IMR-90 (cell line): ENCODE data around the gene KRTAP4-1.

Experiments used
- MXI1 ChIP-seq: IDR thresholded peaks from 2 replicates; pipeline ENCODE4 v1.6.1; 2012; ENCODE audit warnings: low read depth, mild to moderate bottlenecking, low read length, moderate library complexity, borderline replicate concordance
- RAD21 ChIP-seq: IDR thresholded peaks from 2 replicates; pipeline ENCODE4 v1.6.1; 2012; ENCODE audit warnings: low read length, improper control_type of control experiment
- SMC3 ChIP-seq: fragments of 150-350 bp; IDR thresholded peaks from 2 replicates; pipeline ENCODE4 v1.6.1; 2016; ENCODE audit warnings: low read depth, mild to moderate bottlenecking, antibody characterized with exemption, low read length, moderate library complexity

DNA sequence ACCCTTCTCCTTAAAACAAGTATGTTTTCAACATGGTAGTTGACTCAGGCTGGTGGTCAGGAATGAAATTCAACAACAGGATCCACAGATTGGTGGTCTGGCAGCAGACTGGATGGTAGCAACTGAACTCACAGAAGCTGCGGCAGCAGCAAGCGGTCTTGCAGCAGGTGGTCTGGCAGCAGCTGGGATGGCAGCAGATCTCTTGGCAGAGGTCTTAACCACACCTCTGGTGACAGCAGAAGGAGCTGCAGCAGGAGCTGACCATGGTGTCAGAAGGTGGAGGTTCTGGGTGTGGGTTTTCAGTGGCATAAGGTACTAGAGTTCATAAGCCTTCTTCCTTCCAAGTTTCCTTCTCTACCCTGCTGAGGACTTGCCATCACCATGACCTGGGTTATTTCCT lies 2.2 kb upstream of the KRTAP4-1 start:
- no peak for TF ChIP-seq SMC3
- no peak for TF ChIP-seq MXI1
- TF ChIP-seq RAD21 = no peak
